COLO668 (cell line): ENCODE data around the gene KRR1.
A peak's percentile ranks its signal among the peaks of the same experiment; 100 is the strongest.

Source experiments
- DNase-seq: peaks from one replicate; lab custom pipeline; 2025; ENCODE audit not compliant: unreplicated experiment; lab: John Stamatoyannopoulos, UW

Gene KRR1

DNA sequence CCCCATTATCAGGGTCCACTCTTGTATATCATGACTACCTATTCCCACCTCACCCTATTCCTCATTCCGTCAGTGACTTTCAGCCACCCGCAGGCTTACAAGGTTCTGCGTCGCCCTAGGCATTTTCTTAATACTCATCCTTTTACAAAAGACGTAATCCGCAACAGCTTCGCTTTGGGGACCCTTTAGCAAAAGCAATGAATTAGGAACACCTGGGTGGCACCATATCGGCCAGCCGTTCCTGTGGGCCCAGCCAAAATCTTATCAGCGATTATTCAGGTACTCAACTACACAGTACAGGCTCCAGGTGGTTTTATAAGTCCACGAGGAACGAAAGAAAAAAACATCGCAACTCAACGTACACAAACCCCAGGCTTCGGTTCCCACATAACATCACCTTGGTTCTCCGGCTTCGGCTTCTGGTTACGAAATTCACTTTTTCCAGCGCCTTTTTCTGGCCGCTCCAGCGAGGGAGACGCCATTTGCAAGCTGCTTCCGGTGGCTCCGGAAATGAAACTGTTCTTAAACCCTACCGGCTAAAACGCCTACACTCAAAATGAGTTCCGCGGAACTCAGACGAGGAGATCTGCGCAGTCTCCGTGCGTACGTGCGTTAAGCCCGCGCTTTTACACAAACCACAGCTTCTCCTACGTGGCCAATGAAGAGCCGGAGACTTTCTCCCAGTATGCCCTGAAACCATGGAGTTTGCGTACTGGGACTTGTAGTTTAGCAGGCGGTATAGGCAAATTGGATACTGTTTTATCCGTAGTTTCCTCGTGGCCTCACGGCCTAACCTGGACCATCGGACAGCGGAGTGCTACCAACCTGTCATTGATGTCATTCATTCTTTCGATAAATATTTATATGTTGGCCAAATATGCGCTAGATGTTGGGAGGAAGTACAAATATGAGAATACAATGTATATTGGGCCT lies at the start of gene KRR1:
KRR1 (minus strand) TSS at position 494 of the 933 bp plus-strand sequence; CDS start at position 482, 12 bp downstream.
- peak; percentile 95 for DNase-seq

DNA sequence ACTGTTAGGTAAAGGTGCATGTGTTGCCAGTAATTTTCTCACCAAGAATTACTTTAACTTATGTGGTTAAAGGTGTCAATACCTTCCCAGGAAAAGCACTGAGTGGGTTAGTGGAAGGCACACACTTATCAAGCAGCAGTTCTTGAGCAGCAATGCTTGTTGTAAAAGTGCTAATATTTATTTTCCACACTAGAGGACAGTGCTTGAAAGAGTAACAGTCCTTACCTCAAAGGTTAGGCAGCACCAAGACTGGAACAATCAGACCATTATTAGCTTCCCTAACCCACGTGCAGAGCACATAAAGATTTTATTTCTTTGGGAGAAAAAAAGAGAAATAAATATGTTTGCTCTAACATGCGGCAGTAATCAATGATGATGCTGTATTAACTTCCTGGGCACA lies 48.8 kb upstream of the KRR1 start:
- no peak for DNase-seq

DNA sequence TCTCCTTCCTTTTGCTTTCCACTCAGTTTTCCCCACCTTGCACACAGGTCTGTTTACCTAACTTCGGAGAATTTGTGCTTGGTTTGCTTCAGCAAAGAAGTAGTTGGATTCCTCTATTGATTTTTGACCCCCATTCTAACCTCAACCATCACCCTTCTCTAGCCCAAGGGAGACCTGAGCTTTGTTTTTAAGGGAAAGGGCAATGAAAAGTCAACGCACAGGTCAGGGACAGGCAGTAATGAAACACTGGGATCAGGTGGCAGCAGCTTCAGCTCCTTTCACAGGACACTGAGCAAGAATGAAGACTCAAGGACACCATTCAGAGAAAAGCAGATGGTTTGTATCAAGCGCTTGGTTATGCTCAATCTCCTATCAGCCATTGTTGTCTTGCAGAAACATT lies 46.9 kb upstream of the KRR1 start:
- no peak for DNase-seq

DNA sequence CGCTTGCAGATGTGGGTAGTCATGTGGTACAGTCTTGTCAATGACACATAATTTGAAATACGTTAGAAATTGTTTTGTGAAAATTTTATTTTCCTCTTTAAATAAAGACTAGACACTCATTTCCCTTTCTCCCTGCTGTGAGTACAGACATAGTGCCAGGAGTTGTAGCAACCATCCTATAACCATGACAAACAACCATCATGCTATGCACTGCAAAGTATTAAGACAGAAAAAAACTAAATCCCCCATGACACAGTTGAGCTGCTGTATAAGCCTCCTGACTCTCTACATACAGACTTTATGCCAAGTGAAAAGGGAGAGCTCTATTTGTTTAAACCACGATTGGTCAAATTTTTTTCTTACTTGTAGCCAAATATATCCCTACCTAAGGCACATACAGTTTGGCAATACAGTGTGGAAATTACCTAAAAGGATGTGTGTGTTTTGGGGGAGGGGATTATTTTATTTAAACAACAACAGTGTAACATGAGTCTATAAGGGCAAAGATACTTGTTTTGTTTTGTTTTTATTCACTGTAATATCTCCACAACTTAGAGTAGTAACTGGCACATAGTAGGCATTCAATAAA lies 45.0 kb upstream of the KRR1 start:
- no peak for DNase-seq

DNA sequence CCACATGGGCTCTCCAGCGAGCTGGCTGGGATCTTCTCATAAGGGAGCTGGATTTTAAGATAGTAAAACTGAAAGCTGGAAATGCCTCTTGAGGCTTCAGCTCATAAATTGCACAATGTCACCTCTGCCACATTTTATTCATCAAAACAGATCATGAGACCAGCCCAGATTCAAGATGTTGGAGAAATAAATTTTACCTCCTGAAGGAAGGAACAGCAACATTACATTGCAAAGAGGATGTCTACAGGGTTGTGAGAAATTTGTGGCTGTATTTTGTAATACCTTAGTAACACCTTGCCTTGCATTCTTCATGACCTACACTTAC lies 43.1 kb upstream of the KRR1 start:
- DNase-seq = no peak

DNA sequence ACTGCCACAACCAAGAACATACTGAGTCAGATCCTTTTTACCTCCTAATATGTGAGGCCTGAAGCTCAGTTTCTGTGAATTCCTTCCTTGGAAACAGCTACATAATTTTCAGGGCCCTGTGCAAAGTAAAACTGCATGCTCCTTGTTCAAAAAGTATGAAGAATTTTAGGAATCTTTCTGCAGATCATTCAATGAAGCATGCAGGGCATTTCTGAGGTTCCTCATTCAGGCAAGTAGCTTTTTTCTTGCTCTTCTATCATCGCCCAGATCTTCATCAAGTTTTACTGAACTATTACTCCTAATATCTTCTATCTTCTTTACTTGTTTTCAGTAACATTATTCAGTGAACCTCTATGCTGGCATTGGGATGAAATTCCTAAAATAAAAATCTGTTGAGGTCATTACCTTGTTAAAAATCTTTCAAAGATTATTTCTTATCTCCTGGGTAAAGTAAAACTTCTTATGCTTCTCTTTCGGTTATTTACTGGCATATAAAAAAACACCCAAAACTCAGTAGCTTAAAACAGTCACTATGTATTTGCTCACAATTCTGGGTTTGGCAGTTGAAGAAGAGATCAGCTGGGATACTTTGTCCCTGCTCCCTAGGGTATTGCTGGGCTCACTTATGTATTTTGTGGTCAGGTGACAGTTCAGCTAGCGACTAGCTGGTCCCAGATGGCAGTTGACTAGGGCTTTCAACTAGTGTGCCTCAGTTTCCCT lies 42.6 kb upstream of the KRR1 start:
- no peak for DNase-seq

DNA sequence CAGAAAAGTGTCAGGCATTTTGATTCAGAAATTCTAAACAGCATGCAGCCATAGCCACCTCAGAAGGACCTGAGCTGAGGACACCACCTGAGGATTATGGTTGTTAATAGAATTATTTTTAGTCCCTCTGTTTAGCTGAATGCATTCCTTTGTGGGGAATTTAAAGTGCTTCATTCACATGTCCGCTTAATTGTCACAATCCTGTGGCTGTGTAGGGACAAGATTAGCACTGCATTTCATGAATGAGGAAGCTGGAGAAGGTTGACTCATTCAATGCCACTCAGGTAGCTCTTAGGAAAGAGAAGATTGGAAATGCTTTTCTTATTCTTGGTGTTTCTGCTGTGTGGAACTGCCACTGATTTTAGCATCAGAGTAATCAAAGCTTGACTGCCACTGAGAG lies 42.0 kb upstream of the KRR1 start:
- no peak for DNase-seq

DNA sequence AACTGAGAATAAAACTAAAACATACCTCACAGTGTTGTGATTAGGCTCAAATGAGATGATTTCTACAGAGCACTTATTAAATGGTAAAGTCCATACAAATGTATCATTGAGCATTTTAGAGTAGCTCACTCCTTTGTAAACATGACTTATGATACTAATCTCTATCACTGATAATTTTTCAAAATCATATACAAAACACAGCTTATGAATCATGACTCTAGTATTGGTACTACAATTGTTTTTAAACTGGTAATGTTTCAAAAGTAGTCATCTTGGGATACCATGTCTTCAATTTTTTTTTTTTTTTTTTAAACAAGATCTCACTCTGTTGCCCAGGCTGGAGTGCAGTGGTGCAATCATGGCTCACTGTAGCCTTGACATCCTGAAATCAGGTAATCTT lies 40.1 kb upstream of the KRR1 start:
- no peak for DNase-seq

DNA sequence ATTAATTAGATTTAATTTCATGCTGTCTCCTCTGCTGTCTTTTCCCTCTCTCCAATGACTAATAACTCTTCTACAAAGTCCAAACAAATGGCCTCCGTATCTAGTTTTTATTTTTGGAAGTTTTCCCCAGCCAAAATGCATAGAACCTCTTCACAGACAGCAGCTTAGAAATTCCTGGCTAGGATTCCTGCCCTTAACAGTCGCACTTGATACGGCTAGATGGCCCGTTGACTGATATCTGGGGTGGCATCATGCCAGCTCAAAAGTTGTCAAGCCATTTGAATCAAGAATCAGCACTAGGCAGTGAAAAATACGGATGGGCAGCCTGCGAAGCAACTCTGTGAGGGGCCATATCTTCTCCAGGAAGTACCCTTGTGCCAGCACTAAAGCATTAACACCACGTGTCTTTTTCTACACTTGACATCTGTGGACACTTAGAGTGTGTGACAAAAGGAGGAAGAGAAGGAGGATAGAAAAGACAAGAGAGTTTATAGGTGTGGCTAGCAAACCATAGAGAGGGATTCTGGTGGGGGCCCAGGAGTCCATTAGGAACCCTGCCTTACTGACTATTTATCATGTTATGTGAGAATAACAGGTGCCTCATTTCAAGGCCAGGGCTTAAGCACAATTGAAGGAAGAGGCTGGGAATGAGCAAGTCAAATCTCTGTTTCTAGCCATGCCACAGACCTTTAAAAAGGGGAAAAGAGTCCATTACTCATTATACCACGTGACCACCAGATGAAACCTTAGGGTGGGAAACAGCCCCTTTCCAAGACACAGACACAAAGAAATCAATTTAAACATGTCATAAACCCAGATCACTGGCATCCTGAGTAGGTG lies 39.2 kb upstream of the KRR1 start:
- DNase-seq = no peak

DNA sequence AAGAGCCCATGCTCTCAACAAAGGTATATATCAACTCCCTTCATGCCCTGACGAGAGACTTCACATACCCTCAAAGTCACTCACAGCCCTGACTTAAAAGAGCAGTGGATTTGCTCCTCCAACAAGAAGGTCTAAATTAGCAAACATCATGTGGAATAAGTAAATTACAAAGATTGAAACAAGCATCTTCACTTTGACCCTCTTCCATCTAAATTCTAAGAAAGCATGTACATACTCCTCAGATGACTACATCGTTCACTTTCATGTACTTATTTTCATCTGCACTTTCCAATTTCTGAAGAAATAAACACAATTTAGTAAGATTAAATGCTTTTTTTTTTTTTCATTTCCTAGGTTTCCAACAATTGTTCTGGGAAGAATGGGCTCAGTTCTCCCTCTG lies 38.6 kb upstream of the KRR1 start:
- DNase-seq = no peak

DNA sequence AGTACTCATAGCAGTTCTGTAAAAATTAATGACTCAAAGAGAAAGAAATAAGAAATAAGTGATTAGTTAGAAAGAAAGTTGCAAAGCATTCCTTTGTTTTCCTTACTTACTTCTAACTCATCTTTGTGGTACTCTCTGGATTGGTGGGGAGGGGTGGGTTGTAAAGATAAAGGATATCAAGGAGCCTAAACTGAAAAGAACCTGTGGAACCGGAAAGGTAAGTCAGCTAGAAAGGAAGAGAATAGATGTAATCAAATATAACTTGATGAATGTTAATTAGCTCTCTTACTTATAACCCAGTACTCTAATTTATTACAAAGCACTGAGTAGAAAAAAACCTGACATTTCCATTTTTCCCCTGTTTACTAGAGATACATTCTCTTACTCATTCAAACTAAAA lies 37.5 kb upstream of the KRR1 start:
- no peak for DNase-seq

DNA sequence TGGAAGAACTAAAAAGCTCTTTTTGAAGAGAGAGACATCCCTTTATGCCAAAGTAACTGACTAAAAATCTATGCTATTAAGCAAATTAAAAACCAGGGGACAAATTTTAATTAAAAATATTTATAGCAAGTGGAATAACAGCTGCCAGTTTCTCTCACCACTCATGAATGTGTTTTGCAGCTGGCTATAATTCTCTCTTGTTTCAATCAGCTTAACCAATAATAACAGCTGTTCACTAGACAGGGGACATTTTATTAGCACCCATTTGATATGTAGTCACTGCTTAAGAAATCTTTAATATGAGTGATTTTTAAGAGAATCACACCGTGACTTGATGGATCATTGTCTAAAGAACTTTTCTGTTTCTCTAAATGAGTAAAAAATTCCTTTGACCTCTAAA lies 34.2 kb upstream of the KRR1 start:
- no peak for DNase-seq

DNA sequence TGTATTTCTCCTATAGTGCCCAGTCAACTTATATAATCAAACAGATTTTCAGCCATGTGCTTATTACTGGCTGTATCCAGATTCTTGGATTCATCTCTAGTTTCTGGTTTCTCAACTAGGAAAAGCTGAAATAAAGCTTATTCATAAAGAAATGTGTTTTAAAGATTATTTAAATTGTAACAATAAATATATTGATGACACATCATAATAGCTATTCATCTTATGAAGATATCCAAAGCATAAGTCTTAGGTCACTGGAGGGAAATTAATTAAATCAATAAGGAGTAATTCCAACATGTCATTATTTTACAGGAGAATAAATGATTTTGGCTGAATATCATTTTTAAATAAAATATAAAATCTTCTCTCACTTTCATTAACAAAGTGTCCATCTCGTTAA lies 32.1 kb upstream of the KRR1 start:
- DNase-seq = no peak

DNA sequence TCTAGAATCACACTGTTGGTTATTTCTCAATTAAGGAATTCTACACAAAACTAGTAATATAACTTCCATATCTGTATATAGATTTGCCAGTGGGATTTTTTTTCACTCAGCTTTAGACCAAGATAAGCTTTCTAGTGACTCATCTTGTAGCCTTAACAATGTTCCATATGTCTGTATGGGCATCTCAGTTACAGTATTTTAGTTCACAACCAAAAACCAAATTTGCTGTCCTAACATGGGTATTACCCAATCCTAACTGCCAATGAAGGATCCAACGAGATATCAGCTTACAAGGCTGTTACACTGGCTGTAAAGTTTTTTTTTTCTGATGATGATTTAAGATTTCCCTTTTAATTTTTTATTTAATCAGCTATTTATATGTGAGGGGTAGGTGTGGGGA lies 31.5 kb upstream of the KRR1 start:
- no peak for DNase-seq

DNA sequence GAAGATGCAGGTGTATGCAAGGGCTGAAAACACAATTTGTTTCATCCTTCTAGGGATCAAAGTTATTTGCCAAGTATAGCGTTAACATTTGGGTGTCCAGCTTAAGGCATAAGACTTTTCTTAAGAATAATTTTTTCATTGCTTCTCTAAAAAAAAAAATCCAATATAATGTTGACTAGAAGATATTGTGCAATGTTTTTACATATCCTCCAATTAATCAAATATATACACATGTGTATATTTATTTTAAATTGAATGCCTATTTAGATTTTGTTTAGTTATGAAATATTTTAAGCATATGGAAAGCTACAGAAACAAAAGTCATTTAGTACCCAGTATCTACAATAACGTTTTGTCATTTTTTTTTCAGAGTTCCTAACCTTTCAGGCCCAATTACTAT lies 28.5 kb upstream of the KRR1 start:
- no peak for DNase-seq

DNA sequence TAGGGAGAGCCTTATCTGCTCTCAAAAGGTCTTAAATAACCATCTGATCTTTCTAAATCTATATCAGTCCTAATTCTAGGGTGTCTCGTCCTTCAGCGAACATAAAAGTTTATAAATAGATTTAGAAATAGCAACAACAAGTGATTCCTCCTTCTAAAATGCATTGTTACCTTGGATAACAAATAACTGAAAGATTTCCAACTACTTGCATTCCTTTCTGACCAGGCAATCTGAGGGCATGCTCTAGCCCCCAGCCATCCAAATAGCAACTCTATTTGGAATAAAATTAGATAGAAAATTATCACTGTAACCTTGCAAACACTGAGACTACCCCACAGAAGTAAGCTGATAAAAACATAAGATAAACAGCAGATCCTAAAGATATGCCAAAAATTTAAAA lies 21.8 kb upstream of the KRR1 start:
- DNase-seq = no peak

DNA sequence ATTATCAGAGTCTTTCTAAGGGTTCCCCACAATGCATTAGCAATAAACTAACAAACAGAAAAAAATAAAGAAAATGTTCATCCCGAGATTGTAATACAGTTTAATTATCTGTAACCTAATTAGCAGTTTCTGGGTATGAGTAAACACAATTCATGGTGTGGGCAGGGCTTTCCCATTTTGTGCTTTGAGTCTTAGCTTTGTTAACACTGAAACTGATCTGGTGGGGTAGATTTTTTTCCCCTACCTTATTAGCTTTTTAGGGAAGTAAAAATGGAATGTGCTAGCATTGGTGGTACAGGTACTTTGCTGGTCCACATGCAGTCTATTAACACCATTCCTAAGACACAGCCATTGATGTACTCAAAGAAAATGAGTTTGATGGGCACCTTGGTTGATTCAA lies 18.4 kb upstream of the KRR1 start:
- no peak for DNase-seq

DNA sequence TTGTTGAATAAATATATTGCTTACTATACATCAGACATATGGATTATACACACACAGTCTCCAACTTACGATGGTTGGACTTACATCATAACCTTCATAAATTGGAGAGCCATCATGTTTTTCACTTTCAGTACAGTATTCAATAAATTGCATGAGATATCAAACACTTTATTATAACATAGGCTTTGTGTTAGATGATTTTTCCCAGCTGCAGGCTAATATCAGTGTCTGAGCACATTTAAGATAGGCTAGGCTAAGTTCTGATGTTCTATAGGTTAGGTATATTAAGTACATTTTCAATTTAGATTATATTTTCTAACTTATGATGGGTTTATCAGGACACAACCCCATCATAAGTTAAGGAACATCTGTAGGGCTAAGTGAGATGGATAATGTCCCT lies 17.9 kb upstream of the KRR1 start:
- no peak for DNase-seq

DNA sequence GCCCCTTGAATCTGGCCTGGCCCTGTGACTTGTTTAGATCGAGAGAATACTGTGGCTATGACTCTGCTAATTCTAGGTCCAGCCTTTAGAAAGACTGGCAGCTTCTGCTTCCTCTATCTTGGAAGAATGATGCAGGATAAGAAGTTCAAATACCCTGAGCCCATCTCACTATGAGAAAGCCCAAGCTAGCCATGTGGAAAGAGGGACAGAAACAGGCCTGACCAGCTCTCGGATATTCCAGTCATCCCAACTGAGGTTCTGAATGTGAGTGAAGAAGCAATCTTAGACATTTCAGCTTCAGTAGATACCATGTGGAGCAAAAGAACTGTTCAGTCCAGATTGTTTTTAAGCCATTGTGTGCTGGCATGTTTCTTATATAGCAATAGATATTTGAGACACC lies 17.3 kb upstream of the KRR1 start:
- no peak for DNase-seq

DNA sequence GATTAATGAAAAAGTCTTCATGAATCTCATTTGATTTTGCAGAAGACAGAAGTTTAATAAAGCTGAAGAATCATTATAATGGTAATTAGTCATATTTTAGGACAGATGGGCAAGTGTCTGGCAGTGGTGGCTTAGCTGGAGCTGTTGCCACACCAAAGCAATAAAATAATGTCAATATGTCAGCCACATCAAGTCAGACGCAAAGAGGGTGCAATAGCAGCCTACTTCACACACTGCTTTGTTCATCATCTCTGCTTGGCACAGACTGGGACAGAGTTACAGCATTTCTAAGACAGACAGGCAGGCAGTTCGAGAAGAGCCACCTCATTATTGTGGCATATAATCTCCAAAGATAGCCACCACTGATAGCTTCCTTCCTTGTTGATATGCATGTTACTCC lies 16.9 kb upstream of the KRR1 start:
- no peak for DNase-seq
